CD4-positive, alpha-beta T cell treated with Interferon alpha-2 for 1 hour (primary cell): Measurements from ENCODE around the gene DHRSX.
"Not testable (repeated sequence)": the region's sequence is repeated elsewhere in the genome, so short reads cannot be mapped to it uniquely, and the experiment has no call there.

Experiments
- DNase-seq, 2 donors: peaks; one replicate each; pipeline ENCODE4 v3.0.0-alpha.2; 2020 to 2022

Gene DHRSX

GRCh38 chrX:2389731-2390130 lies 111.0 kb downstream of the DHRSX start:
- DNase-seq = not testable (repeated sequence)

- DNase-seq = no peak
These were observed 111.5 kb downstream of the DHRSX start for GRCh38 chrX:2389324-2389723.

DNA sequence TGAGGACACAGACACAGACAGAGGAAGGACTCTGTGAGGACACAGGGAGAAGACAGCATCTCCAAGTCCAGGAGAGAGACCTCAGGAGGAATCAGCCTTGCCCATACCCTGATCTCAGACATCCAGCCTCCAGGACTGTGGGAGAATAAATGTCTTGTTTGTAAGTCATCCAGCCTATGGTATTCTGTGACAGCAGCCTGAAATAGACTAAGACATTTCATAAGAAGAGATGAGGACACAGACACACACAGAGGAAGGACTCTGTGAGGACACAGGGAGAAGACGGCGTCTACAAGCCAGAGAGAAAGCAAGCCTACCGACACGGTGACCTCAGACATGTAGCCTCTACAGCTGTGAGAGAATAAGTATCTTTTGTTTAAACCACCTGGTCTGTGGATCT lies 112.1 kb downstream of the DHRSX start:
- no peak for DNase-seq

DNA sequence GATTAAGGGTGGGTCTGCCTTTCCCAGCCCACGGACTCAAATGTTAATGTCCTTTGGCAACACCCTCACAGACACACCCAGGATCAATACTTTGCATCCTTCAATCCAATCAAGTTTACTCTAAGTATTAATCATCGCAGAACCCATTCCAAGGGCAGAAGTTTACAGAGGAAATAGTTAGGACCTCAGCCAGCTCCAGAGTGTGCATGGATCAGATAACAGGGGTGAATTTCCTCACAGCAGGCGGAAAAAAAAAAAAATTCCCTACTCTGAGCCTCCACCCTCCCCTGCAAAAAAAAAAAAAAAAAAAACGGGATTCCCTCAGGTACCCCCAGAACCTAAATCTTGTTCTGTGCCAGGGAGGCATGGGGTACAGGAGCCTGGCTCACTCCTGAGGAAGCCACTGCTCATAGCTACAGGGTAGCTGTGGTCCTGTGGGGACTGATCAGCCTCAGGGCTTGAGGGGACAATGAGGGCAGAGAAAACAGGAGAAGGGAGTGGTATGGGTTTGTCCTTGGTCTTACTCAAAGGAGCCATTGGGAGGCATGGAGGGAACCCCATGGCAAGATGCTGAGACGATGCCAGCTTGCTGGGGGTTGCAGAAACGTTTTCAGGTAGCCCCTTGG lies 113.0 kb downstream of the DHRSX start:
- no peak for DNase-seq

DNA sequence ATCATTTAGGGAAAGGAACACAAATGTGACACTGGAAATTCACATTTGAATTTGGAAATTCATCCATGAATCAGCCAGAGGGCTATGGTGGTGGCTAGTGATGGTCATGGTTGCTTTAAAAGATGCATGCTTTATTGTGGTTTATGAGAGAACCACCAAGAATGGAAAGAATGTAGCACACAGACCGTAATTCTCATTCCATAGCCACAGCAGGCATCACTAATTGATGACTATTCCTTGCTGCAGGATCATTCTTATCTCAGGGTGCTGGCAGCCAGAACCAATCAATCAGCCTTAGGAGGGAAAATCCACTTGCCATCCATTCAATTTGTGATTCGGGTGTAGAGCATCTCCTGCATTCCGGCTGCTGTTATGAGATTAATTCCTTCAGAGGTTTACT lies 115.6 kb downstream of the DHRSX start:
- DNase-seq = no peak

DNA sequence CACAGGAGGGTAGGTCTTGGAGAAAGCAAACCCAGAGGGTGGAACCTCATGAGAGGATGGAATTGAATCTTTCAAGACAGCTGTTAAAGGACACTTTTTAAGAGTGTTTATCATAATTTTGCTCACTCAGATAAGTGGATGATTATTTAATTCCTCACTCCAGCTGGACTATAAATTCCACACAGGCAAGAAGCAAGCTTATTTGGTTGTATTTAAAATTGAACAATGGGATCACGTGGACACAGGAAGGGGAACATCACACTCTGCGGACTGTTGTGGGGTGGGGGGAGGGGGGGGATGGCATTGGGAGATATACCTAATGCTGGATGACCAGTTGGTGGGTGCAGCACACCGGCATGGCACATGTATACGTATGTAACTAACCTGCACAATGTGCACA lies 116.3 kb downstream of the DHRSX start:
- no peak for DNase-seq

DNA sequence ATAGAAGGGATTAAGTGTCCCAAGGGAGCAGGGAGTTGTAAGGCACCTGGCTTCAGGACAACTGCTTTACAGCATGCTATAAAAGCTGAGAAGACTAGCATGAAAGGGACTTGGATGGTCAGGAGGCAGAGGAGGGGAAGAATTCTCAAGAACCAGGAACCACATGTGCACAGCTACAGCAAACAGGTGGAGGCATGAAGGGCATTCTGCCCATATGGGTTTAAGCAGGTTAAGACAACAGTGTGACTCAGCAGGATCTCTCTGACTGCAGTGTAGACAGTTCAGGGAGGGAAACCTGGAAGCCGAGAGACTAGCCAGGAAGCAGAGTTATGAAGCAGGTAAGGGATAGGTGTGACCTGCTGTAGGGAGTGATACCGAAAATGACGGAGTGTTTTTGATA lies 117.0 kb downstream of the DHRSX start:
- no peak for DNase-seq

GRCh38 chrX:2383144-2383543 lies 117.6 kb downstream of the DHRSX start:
- DNase-seq = no peak

- not testable (repeated sequence) for DNase-seq
These were observed 118.2 kb downstream of the DHRSX start for GRCh38 chrX:2382433-2383048.

DNA sequence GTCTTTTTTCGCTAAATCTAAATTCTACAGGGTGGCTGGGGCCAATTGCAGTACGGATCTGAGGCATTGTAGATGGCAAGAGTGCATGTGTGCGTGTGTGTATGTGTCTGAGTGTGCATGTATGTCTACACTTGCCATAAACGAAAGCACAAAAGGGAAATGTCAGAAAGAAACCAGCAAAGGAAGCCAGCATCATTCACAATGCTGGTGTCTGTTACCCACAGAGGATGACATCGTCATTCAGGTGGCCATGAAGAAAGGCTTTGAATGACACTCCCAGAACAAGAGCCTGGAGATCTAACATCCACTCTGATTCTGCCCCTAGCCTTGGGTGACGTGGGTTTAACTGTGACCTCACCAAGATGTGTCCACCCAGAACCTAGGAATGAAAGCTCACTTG lies 124.6 kb downstream of the DHRSX start:
- DNase-seq = no peak

- no peak for DNase-seq
These were observed 126.7 kb downstream of the DHRSX start for GRCh38 chrX:2374086-2374485.

DNA sequence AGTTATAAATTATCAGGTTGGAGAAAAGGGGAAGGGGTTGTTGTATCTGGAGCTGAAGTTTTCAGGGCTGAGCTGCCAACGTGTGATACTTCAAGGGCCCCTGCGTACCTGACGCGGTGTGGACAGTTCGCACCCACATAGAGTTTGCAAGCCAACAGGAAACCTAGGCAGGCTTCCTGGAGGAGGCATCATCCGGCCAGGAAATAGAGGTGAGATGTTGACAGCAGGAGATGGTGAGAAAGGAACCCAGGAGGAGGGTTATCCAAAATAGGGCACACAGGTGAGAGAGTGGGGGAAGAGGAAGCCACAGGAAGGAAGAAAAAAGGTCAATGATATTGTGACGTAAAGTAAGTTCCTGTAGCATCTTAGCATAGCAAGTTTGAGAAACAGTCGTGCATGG lies 127.2 kb downstream of the DHRSX start:
- DNase-seq = peak in 1 of 2 donors; percentile 32

DNA sequence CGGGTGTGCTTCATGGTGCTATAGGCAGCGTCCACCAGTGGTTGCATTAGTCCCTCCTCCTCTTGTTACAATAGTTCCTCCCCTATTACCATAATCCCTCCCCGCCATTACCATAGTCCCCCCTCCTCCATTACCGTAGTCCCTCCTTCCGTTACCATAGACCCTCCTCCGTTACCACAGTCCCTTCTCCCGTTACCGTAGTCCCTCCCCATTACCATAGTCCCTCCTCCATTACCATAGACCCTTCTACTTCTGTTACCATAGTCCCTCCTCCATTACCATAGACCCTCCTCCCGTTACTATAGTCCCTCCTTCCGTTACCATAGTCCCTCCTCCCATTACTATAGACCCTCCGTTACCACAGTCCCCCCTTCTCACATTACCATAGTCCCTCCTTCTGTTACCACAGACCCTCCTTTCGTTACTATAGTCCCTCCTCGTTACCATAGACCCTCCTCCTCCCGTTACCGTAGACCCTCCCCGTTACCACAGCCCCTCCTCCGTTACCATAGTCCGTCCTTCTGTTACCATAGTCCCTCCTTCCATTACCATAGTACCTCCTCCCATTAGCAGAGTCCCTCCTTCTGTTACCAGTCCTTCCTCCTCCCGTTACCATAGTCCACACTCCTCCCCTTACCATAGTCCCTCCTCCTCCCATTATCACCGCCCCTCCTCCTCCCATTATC lies 129.6 kb downstream of the DHRSX start:
- no peak for DNase-seq

DNA sequence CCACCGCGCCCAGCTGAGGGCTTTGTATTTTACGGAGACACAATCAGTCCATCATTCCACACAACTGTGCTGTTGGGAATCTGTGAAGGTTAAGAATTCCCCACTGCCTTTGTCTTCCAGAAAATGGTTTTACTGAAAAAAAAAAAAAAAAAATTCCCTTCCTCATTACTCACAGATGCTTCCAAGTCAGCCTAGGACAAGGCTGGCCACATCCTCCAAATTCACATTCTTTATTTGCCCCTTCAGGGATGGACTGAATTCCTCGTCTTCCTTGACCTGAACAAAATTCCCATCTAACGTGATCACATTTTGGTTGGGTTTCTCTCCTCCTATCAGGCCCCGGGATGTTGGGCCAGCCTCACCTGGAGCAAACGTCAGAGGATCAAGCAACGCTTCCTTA lies 130.3 kb downstream of the DHRSX start:
- DNase-seq = no peak

GRCh38 chrX:2369206-2369605 lies 131.6 kb downstream of the DHRSX start:
- DNase-seq = no peak

- no peak for DNase-seq
These were observed 140.0 kb downstream of the DHRSX start for GRCh38 chrX:2360731-2361130.

- DNase-seq = not testable (repeated sequence)
These were observed 141.3 kb downstream of the DHRSX start for GRCh38 chrX:2359522-2359921.

DNA sequence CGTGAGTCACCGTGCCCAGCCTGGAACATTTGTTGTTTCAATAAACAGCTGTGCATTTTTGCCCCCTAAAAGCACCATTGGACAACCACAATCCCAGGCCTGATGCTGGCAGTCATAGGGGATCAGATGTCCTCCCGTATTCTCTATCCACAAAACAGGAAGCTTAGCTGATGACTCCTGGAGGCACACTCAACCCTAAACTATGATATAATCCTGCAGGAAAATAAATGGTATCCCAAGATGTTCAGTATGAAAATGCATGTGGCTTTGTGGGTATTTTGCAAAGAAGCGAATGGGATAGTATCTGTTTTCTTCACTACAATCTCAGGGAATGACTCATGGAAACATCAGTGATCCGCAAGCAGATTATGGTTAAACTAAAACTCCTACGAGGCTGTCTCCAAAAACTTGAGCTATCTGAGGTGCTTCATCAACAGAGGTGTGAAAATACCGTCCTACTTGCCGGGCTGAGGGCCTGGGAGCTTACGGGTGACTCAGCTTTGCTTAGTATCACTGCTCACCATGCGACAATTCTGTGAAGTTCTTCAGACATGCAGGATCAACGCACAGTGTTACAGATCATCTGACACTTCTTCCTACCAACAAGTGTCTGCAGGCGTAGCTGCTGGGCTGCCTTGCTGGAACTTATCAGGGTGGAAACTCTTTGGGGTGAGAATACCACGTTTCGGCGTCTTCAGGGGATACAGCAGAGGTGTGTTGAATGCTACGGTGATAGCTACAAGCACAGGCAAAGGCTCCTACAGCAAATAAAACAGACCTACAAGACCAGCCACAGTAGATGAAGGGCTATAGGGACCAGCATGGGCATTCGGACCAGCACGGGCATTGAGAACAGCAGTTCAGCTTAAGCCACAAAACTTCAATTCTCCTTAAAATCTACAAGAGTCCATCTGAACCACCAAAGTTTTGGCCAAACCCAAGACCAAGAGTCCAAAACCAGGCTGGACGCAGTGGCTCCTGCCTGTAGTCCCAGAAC lies 148.5 kb downstream of the DHRSX start:
- no peak for DNase-seq

DNA sequence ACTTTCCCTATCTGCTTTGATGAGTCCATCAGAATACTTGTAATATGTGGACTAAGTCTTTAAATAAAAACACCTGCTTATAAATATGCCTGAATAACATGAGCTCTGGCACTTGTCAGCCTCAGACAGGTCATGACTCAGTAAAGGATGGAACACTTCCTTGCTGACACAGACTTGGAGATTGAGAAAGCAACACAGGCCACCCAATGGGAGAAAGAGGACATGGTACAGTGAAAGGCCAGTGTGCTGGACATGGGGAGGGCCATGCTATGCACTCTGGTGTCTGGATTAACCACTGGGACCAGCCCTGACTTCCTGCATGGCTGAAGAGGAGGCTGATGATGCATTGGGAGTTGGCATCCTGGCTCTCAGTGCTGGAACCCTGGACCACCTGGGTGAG lies 149.5 kb downstream of the DHRSX start:
- DNase-seq = no peak

DNA sequence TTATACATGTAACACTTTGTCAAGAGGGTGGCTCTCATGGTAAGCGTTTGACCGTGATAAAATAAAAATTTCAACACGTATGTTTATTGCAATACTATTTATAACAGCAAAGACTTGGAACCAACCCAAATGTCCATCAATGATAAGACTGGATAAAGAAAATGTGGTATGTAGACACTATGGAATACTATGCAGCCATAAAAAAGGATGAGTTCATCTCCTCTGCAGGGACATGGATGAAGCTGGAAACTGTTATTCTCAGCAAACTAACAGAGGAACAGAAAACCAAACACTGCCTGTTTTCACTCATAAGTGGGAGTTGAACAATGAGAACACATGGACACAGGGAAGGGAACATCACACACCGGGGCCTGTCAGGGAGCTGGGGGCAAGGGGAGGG lies 150.1 kb downstream of the DHRSX start:
- DNase-seq = not testable (repeated sequence)

DNA sequence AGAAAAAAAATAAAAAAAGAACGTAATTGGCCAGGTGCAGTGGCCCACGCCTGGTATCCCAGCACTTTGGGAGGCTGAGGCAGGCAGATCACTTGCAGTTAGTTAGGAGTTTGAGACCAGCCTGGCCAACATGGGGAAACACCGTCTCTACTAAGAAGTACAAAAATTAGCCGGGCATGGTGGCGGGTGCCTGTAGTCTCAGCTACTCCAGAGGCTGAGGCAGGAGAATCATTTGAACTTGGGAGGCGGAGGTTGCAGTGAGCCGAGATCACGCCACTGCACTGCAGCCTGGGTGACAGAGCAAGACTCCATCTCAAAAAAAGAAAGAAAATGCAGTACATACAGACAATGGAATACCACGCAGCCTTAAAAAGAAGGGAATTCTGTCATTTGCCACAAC lies 150.7 kb downstream of the DHRSX start:
- DNase-seq = not testable (repeated sequence)

- DNase-seq = no peak
These were observed 152.6 kb downstream of the DHRSX start for GRCh38 chrX:2348211-2348610.

DNA sequence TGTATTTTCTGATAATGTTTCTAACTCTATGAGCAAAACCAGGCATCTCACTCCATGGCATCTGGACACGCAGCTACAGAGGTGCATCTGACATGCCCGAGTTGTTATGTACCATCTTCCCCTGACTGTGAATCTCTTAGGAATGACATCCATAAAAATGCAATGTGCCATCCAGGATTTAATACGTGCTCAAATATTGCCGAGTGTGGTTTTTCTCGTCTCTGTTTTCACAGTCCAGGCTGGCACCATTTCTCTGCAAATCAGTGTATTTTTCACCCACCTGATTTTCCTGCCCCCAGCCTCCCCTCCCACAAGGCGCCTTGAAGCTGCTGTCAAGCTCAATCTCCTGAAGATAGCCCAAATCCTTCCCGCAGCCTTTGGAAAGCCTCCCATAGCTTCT lies 154.6 kb downstream of the DHRSX start:
- no peak for DNase-seq
